ENCODE measurements around the gene PRR3.
"Not testable (repeated sequence)": the region's sequence is repeated elsewhere in the genome, so short reads cannot be mapped to it uniquely, and the experiment has no call there.

Gene PRR3

DNA sequence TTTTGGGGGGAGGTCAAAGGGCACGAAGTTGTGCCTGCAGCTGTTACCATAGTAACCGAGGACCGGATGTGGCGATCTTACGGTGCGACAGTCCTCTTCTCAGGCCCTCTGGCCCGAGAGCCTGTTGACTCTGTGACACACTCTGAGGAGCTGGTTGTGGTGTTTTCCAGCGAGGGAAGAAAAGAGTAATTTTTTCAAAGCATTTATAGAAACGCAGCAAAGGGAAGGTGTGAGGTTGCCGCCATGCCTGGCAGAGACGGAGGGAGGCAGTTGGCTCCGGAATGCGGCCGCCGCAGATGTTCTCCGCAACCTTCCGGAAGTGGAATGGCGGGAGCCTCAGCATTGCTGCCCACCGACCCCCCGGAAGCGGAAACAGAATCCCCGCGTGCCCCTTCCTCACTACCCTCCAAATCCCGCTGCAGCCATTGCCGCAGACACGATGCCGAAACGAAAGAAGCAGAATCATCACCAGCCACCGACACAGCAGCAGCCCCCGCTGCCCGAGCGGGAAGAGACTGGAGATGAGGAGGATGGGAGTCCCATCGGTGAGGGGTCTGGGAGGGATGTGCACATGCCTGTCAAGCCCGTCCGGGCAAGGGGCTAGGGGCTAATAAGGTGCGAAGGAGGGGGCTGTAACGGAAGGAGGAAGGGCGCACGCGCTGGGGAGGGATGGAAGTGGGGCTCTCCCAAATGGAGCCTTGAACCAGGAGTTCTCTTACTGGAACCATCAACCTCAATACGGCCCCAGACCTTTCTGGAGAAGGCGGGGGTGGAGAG is at the start of gene PRR3:
PRR3 (plus strand) TSS at position 390 of the 777 bp plus-strand sequence; CDS start at position 440, 50 bp downstream.
- DNase-seq = peak; percentile 66

DNA sequence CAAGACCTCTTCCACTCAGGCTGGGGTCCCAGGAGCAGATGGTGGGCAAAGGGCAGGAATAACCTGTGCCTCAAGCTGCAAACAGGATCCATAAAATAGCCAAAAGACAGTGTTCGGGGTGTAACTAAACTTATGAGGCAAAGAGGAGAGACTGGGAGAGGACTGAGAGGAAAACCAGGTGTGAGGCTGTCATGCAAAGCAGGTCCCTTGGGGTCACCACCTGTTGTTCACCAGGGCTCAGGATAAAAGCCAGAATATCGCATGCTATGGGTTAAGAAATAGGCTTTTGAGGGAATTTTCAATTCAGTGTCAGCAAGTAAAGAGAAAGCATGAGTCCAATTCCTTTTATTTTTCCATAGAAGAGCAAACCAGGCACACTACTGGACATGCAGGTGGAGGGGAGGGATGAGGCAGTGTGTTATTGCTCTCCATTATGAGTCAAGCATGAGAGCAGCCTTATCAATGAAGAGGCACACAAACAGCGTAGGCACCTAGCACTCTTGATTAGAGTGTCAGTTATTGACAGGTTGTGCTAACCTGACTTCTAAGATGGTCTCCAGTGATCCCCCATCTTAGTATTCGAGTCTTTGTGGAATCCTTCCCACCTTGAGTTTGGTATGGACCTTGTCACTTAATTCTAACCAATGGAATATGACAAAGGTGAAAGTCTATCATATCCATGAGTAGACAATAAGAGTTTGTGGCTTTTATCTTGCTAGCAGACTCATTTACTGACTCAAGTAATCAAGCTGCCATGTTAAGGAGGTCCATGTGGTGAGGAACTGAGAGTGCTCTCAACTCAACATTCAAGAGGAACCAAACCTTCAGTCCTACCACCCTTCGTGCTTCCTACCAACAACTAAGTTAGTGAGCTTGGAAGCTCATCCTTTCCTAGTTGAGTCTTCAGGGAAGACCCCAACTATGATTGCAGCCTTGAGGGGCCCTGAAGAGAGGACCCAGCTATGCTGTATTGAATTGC is 49.0 kb upstream of the PRR3 start:
- no peak for DNase-seq

DNA sequence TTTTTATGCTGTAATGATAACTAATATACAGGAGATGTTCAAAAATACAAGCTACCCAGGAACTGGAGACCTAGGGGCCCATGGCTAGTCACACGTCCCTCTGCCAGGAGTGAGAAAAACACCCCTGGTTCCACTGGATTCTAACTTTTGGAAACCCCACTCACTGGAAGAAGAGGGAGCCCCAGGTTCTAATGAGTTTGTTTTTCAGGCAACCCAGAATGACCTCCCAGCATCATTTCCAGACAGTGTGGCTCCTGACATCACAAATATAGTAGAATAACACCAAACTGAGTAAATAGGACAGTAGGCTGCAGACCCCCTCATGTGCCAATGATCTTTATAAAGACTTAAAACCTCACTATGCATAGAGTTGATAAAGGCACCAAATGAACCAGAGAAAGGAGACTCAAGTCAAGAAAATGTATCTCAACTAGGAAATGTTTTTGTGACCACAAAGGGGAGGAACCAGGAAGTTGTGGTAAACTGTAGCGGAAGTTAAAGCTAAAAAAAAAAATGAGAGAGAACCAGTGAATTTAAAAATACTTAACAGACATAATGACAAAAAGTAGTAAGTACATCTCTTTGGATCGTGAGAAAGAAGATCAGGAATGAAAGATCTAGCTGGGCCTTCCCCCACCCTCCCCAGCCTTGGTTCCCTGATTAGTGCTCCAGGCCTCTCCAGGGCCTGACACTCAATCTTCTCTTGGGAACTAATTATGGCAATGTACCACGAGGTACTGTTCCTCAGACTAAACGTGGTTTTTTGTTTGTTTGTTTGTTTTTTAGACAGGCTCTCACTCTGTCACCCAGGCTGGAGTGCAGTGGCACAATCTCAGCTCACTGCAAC is 48.0 kb upstream of the PRR3 start:
- no peak for DNase-seq

GRCh38 chr6:30510419-30511168 is 46.5 kb upstream of the PRR3 start:
- DNase-seq = no peak

DNA sequence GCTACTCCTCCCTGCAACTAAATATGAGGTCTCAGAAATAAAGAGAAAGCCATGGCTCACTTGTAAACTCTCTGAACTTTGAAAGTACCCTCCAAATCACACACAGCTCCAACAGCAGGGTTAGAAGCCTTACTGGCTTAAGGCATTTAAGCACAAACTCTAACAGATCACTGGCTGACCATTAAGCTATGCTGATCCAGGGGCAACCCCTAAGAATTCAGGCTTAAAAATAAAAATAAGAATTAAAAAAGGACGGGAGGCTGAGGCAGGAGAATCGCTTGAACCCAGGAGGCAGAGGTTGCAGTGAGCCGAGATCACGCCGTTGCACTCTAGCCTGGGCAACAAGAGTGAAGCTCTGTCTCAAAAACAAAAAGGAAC is 45.9 kb upstream of the PRR3 start:
- DNase-seq = no peak

- DNase-seq = no peak
These were observed 43.6 kb upstream of the PRR3 start for GRCh38 chr6:30513451-30513850.

GRCh38 chr6:30515106-30515505 is 42.0 kb upstream of the PRR3 start:
- no peak for DNase-seq

DNA sequence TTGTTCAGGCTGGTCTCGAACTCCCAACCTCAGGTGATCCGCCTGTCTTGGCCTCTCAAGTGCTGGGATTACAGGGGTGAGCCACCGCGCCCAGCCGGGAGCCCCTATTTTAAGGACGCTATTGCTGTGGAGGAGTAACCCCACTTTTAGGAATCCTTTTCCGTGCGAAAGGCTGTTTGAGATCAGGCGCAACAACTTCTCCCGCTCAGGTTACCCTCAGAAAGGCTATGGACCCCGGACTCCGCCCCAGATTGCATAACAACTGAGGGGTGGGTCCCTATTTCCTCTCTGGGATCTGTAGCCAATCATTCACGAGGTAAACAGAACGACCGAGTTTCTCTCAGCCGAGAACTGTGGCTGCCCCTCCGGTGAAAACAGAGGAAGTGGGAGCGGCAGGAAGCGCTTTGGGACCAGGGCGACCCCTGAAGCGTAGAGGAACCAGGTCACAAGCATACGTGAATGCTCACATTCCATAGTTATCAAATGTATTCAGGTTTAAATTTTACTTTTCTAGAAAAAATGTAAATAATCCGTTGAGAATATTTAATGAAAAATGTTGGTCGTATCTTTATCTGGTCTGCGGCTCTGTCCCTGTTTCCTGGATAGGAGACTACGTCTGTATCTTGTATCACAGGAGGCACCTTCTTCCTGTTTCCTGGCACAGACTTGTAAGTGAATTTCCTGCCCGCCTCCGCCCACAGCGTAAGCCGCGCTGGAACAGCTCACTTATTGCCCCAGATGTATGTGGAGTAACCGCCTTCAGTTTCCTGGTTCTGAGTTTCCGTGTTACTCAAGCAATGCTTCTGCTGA is 40.9 kb upstream of the PRR3 start:
- peak; percentile 58 for DNase-seq

DNA sequence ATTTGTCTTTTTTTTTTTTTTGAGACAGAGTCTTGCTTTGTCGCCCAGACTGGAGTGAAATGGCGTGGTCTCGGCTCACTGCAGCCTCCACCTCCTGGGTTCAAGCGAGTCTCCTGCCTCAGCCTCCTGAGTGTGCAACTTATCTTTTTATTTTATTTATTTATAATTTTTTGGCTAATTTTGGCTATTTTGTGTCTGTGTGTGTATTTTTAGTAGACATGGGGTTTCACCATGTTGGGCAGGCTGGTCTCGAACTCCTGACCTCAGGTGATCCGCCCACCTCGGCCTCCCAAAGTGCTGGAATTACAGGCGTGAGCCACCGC is 40.4 kb upstream of the PRR3 start:
- not testable (repeated sequence) for DNase-seq

DNA sequence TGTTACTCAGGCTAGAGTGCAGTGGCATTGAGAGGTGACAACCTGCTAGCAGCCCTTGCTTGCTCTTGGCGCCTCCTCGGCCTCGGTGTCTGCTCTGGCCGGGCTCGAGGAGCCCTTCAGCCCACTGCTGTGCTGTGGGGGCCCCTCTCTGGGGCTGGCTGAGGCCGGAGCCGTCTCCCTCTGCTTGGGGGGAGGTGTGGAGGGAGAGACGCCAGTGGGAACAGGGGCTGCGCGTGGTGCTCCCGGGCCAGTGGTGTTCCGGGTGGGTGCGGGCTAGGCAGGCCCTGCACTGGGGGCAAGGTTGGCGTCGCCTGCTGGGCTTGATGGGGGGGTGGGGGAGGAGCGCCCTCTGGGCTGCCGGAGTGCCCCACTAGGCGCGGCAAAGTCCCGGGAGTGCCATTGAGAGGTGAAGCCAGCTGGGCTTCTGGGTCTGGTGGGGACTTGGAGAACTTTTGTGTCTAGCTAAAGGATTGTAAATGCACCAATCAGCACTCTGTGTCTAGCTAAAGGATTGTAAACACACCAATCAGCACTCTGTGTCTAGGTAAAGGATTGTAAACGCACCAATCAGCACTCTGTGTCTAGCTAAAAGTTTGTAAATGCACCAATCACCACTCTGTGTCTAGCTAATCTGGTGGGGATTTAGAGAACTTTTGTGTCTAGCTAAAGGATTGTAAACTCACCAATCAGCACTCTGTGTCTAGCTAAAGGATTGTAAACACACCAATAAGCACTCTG is 39.2 kb upstream of the PRR3 start:
- not testable (repeated sequence) for DNase-seq

- not testable (repeated sequence) for DNase-seq
These were observed 38.5 kb upstream of the PRR3 start for GRCh38 chr6:30518505-30519145.

DNA sequence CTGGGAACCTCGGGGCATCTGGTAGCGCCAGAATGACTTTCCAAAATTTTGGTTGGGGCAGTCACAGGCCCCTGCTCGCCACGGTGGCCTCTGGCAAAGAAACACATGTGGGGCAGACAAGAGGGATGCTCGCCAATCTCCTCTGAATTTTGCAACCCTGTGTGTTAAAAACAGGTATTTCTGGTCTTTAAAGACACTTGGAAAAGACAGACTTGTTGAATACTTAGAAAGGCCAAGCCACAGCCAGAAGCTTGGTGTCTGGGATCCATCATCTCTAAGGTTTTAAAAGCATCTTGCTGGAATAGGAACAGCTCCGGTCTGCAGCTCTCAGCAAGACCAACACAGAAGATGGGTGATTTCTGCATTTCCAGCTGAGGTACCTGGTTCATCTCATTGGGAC is 36.6 kb upstream of the PRR3 start:
- no peak for DNase-seq

- DNase-seq = not testable (repeated sequence)
These were observed 36.0 kb upstream of the PRR3 start for GRCh38 chr6:30521082-30521481.

DNA sequence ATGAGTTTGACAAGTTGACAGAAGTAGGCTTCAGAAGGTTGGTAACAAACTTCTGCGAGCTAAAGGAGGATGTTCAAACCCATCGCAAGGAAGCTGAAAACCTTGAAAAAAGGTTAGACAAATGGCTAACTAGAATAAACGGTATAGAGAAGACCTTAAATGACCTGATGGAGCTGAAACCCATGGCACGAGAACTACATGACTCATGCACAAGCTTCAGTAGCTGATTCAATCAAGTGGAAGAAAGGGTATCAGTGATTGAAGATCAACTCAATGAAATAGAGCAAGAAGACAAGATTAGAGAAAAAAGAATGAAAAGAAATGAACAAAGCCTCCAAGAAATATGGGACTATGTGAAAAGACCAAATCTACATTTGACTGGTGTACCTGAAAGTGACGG is 35.1 kb upstream of the PRR3 start:
- DNase-seq = not testable (repeated sequence)

- not testable (repeated sequence) for DNase-seq
These were observed 30.7 kb upstream of the PRR3 start for GRCh38 chr6:30526444-30526843.

GRCh38 chr6:30529349-30529875 is 27.7 kb upstream of the PRR3 start:
- DNase-seq = not testable (repeated sequence)

DNA sequence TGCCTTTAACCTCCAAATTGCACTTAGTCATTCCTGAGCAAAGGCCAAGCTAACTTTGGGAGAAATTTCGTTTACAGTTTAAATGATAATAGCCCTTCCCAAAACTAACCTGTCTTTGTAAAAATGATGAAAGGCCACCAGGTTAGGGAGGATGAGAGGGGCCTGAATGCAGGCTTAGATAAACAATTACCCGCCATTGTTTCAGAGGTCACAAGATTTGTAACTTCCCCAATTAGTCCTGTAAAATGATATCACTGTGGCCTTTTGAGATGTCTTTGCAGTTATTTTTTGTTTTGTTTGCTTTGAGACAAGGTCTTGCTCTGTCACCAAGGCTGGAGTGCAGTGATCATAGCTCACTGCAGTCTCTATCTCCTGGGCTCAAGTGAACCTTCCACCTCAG is 27.1 kb upstream of the PRR3 start:
- no peak for DNase-seq

DNA sequence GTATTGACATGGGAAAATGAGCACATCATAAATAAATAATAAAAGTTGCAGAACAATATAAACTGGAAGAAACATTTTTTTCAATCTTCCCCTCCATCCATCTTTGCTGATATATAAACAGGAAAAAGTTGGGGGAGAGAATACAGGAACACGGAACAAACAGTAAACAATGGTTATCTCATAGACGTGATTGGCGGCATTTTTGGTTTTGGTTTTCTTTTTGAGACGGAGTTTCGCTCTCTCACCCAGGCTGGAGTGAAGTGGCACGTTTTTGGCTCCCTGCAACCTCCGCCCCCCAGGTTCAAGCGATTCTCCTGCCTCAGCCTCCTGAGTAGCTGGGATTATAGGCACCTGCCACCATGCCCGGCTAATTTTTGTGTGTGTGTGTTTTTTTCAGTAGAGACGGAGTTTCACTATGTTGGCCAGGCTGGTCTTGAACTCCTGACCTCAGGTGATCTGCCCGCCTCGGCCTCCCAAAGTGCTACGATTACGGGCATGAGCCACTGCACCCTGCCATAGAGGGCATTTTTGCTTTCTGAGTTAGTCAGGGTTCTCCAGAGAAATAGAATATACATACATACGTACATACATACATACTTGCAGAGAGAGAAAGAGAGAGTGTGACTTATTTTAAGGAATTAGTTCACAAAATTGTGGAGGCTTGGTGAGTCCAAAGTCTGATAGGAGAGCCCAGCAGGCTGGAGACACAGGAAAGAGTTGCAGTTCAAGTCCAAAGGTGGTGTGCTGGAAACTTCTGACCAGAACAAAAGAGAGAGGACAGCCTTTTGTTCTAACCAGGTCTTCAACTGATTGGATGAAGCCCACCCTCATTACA is 23.4 kb upstream of the PRR3 start:
- DNase-seq = no peak

- no peak for DNase-seq
These were observed 19.2 kb upstream of the PRR3 start for GRCh38 chr6:30537931-30538330.

All from GOT3 (cell line).